PC-9 (cell line): Measurements from ENCODE around the gene PTPN11. TPM values are rescaled to one million over a fixed set of nuclear protein-coding genes. Genes with fewer than 3 reads are reported as not detected.

Experiments used
- BruUV-seq: library from RNA; stranded (reverse); fragments of 400-500 nt; replicated peaks from 2 replicates; lab custom pipeline; 2021; lab: Mats Ljungman, UMichigan
- CTCF ChIA-PET: fragments of 300-600 bp; sonication (Branson Sonifier 250); formaldehyde crosslinking; loops from one replicate; lab custom pipeline; 2022; ENCODE audit warnings: antibody characterized with exemption; lab: Charles Lee
- POLR2A ChIA-PET: fragments of 300-600 bp; sonication (Branson Sonifier 250); formaldehyde crosslinking; loops from one replicate; lab custom pipeline; 2022; ENCODE audit warnings: antibody characterized with exemption; ENCODE audit not compliant: unreplicated experiment; lab: Charles Lee
- DNase-seq, 2 experiments: peaks; one replicate each; pipeline versions ENCODE4 v3.0.0 to v3.0.0-alpha.2; 2015 to 2022; ENCODE audit warnings: mixed read lengths in 1 of 2
- H2AFZ ChIP-seq: fragments of 200-600 bp; sonication (generic); 2 replicates; pipeline ENCODE4 v1.8.1; 2017; ENCODE audit warnings: antibody characterized with exemption
- H3F3A ChIP-seq: fragments of 200-600 bp; sonication (generic); 2 replicates; pipeline ENCODE4 v1.8.1; 2017; ENCODE audit warnings: antibody characterized with exemption, mild to moderate bottlenecking, low read depth; ENCODE audit not compliant: insufficient read depth
- H3K27ac ChIP-seq: fragments of 200-600 bp; sonication (generic); 2 replicates; pipeline ENCODE4 v1.6.1; 2016; ENCODE audit warnings: mixed run types
- H3K27me3 ChIP-seq: fragments of 200-600 bp; sonication (generic); 2 replicates; pipeline ENCODE4 v1.6.1; 2016; ENCODE audit warnings: low read depth, mixed run types; ENCODE audit not compliant: insufficient read depth
- H3K36me3 ChIP-seq: fragments of 200-600 bp; sonication (generic); 2 replicates; pipeline ENCODE4 v1.6.1; 2016; ENCODE audit warnings: low read depth, mixed run types
- H3K4me1 ChIP-seq: fragments of 200-600 bp; sonication (generic); replicated peaks from 2 replicates; pipeline ENCODE4 v1.6.1; 2016; ENCODE audit warnings: mixed run types; ENCODE audit not compliant: insufficient read depth
- H3K4me2 ChIP-seq: fragments of 200-600 bp; sonication (generic); 2 replicates; pipeline ENCODE4 v1.6.1; 2017; ENCODE audit warnings: mixed run types
- H3K4me3 ChIP-seq: fragments of 200-600 bp; sonication (generic); 2 replicates; pipeline ENCODE4 v1.6.1; 2016; ENCODE audit warnings: mixed run types
- H3K79me2 ChIP-seq: fragments of 200-600 bp; sonication (generic); 2 replicates; pipeline ENCODE4 v1.6.1; 2017; ENCODE audit warnings: low read depth, mixed run types
- H3K9me2 ChIP-seq: fragments of 200-600 bp; sonication (generic); 2 replicates; pipeline ENCODE4 v1.8.1; 2017; ENCODE audit warnings: mild to moderate bottlenecking; ENCODE audit not compliant: insufficient read depth
- H3K9me3 ChIP-seq: fragments of 200-600 bp; sonication (generic); 2 replicates; pipeline ENCODE4 v1.8.1; 2016; ENCODE audit warnings: low read depth; ENCODE audit not compliant: insufficient read depth
- H4K20me1 ChIP-seq: fragments of 200-600 bp; sonication (generic); 2 replicates; pipeline ENCODE4 v1.8.1; 2017; ENCODE audit not compliant: insufficient read depth
- CTCF ChIP-seq: fragments of 200-600 bp; sonication (generic); conservative IDR thresholded peaks from 2 replicates; pipeline ENCODE4 v1.6.1; 2017; ENCODE audit warnings: mixed run types, antibody characterized with exemption, mild to moderate bottlenecking, moderate library complexity
- EZH2 ChIP-seq: fragments of 200-600 bp; sonication (generic); IDR thresholded peaks from 2 replicates; pipeline ENCODE4 v1.8.0; 2017; ENCODE audit warnings: antibody characterized with exemption, low read depth
- intact Hi-C: fragments of 100-400 bp; cut with micrococcal nuclease; formaldehyde crosslinking; loops from one replicate; pipeline ENCODE4 v1.10.0; 2022; ENCODE audit not compliant: unreplicated experiment
- total RNA-seq: library from RNA; stranded (reverse); gene quantifications from 2 replicates; pipeline ENCODE4 v1.2.3, GENCODE V29; 2021

Gene PTPN11
- total RNA-seq, 1 experiment from 2014 or later: 113 TPM

GRCh38 chr12:112466011-112466422, 47.3 kb downstream of the PTPN11 start:
- Histone ChIP-seq H3K9me3 (no peaks in the 10 kb centered on the region), H3K9me2 (no peaks in the 10 kb centered on the region), H3K4me3 (no peak overlapping the region), H3K27ac (no peak overlapping the region), H4K20me1 (peaks cover 6% of the 10 kb centered on the region; the same call in 1 of the 2 replicates), H3K27me3 (no peaks in the 10 kb centered on the region), H3F3A (peaks cover 8% of the 10 kb centered on the region; the same call in 1 of the 2 replicates), H3K4me2 (no peak overlapping the region), H3K79me2 (no peaks in the 10 kb centered on the region), H3K36me3 (0 out of 2 replicates have a peak, but pooled peaks cover 3% of the 10 kb centered on the region), H3K4me1 (no peaks in the 10 kb centered on the region), H2AFZ (no peak overlapping the region)
- POLR2A ChIA-PET: no interaction called here
- DNase-seq: no peak
- TF ChIP-seq CTCF (no peak), EZH2 (no peak)
- intact Hi-C loops: no loop called here
- CTCF ChIA-PET: no interaction called here
- BruUV-seq: no TSS peak

- peaks cover 6% of the 10 kb centered on the region for H4K20me1 ChIP-seq
- no peak for DNase-seq
- no TSS peak for BruUV-seq
- H3K9me2 ChIP-seq: no peaks in the 10 kb centered on the region
- H3K36me3 ChIP-seq: 0 out of 2 replicates have a peak, but pooled peaks cover 3% of the 10 kb centered on the region
- no peak overlapping the region for H3K4me2 ChIP-seq
- peaks cover 8% of the 10 kb centered on the region; the same call in 1 of the 2 replicates for H3F3A ChIP-seq
- no peak overlapping the region for H3K27ac ChIP-seq
- intact Hi-C loops: no loop called here
- H2AFZ ChIP-seq: no peak overlapping the region
- TF ChIP-seq EZH2: no peak
- TF ChIP-seq CTCF: no peak
- H3K9me3 ChIP-seq: no peaks in the 10 kb centered on the region
- CTCF ChIA-PET: no interaction called here
- no peaks in the 10 kb centered on the region for H3K27me3 ChIP-seq
- H3K4me3 ChIP-seq: no peak overlapping the region
- no peaks in the 10 kb centered on the region for H3K4me1 ChIP-seq
- POLR2A ChIA-PET: interaction anchor here (0.6 kb wide), 1 partner anchor 563 kb away, joined by 5 read pairs; no protein-coding TSS in a partner anchor
- H3K79me2 ChIP-seq: no peaks in the 10 kb centered on the region
Measured at GRCh38 chr12:112466835-112467234, 48.1 kb downstream of the PTPN11 start.

GRCh38 chr12:112468046-112468445, 49.3 kb downstream of the PTPN11 start:
- H3K36me3 ChIP-seq: 0 out of 2 replicates have a peak, but pooled peaks cover 9% of the 10 kb centered on the region
- peaks cover 8% of the 10 kb centered on the region; the same call in 1 of the 2 replicates for H3F3A ChIP-seq
- no TSS peak for BruUV-seq
- DNase-seq: no peak
- H3K4me2 ChIP-seq: no peak overlapping the region
- ChIA-PET POLR2A (no interaction called here), CTCF (no interaction called here)
- H3K4me3 ChIP-seq: no peak overlapping the region
- no peaks in the 10 kb centered on the region for H3K9me2 ChIP-seq
- peaks cover 6% of the 10 kb centered on the region for H4K20me1 ChIP-seq
- intact Hi-C loops: no loop called here
- no peaks in the 10 kb centered on the region for H3K79me2 ChIP-seq
- H3K27me3 ChIP-seq: no peaks in the 10 kb centered on the region
- H3K4me1 ChIP-seq: no peaks in the 10 kb centered on the region
- no peak overlapping the region for H2AFZ ChIP-seq
- no peak overlapping the region for H3K27ac ChIP-seq
- no peak for TF ChIP-seq CTCF
- TF ChIP-seq EZH2: no peak
- no peaks in the 10 kb centered on the region for H3K9me3 ChIP-seq
